ENCODE measurements around the gene CAPZA2. TPM values are rescaled to one million over a fixed set of nuclear protein-coding genes. Genes with fewer than 3 reads are reported as not detected.

The CAPZA2 gene
- total RNA-seq = 64.8 and 130 TPM in 2 replicates

DNA sequence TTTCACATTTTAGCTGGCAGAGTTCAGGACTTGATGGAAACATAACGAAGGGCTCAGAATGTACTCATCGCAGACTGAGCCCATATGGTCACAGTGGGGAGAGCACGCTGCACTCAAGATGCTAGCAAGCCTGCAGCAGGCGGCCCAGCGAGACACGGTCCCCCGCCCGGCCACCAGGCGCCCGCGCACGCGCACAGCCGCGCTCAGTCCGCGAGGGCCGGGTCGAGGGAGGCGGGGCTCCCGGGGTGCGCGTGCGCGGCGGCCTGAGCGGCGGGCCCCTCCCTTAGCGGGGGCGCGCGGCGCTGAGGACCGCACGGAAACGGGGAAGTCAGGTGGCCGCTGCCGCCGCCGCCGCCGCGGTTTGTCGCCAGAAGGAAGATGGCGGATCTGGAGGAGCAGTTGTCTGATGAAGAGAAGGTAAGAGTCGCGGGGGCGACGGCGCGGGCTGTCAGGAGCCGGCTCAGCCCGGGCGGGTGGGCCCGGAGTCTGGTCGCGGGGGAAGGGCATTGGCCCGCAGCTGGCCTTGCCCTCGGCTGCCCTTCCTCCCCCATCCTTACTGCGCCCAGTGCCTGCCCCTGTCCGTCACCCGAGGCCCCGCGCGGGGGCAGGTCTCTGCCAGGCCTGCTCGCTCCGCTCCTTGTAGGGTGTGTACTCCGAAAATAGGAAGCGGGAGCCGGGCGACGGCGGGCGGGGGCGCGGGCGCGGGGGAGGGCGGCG is at the start of gene CAPZA2:
Gene CAPZA2 (plus strand): TSS at position 354 of the 717 bp plus-strand sequence. CDS start 25 bp downstream, at position 379.

DNA sequence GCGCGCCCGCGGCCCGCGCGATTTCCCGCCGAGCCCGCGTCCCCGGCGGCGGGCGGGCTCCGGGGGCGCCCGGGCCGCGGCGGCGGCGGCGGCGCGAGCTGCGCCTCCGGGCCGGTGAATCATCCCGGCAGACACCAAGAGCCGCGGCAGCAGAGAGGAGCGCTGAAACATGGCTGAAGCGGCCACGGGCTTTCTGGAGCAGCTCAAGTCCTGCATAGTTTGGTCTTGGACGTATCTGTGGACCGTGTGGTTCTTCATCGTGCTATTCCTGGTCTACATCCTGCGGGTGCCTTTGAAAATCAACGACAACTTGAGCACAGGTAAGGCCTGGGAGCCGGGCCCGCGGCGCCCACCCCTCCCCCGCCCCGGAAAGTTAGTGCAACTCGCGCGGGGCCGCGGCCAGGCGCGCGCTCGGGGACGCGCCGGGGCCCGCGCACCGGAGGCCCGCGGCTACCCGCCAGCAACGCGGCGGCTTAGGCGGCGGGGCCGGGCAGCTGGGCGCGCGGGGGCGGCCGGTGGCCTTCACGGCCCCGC is 91.1 kb downstream of the CAPZA2 start, which contains the start of gene ST7:
Gene ST7 (plus strand): TSS at position 130 of the 534 bp plus-strand sequence. CDS start 40 bp downstream, at position 170.

Other genes with a start within 250 kb of the CAPZA2 start
- gene MET, start 190.4 kb upstream of the CAPZA2 start, total RNA-seq = 1.1 and 1.3 TPM in 2 replicates
- gene ST7, start 90.9 kb downstream of the CAPZA2 start, total RNA-seq = 13.8 and 17.2 TPM in 2 replicates